ENCODE data around the gene AURKAIP1.
"Not testable (repeated sequence)": the region's sequence is repeated elsewhere in the genome, so short reads cannot be mapped to it uniquely, and the experiment has no call there.

Gene AURKAIP1

DNA sequence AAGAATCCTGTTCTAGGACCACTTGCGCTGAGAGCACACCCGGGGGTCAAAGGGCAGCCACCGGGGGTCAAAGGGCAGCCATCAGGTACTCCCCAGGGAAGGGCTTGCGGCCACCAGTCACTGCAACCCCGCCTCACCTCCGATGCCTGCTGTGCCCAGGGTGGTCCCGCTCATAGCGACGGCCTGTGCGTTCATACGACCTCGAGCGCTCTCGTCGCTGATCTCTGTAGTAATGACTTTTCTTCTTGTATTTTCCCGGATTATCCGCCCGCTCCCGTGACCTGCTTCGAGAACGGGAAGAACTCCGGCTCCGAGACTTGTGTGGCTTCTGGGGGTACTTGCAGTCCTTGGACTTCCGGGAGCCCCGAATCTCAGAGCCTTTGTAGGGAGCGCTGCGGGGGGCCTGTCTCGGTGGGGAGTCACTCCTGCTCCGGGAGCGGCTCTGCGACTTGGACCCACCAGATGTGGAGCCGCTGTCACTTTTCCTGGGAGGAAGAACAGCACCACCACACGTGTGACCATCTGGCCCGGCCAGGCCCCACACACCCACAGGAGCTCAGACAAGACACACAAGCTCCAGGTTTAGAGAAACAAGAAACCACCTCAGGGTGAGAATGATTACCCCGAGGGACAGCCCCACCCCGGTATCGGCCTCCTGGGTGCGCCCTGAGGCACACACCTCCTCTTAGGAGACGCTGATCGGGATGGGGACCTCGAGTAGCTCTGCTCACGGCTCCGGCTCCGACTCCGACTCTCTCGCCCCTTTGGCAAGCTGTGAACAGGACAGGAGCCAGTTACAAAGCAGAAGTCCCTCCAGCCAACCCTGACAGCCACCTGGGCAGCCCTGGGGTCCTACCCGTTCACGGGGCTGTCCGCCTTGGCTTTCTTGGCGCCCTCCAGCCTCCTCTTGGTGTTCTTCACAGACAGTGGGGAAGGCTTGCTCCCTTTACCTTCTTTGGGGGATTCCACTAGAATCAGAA lies 12.4 kb upstream of the AURKAIP1 start:
- no peak for DNase-seq (ENCODE audit: low read depth in 2 of 2)

DNA sequence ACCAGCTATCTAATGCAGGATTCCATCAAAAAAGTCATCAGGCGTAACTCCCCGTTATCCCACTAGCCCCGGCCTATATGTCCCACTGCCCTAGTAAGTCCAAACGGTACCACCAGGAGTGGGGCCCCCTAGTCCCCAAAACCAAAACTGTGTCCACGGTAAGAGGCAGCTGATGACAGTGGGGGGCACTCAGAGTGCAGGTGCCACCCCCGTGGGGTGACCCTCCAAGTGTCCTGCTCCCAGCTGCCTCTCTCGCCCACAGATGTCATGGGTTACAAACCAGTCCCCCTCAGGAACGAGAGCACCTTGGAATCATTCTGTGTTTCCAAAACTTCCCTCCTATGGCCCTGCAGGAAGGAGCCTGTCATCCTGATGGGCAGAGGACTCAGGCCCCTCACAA lies 10.9 kb upstream of the AURKAIP1 start:
- DNase-seq (ENCODE audit: low read depth in 2 of 2), result no peak

DNA sequence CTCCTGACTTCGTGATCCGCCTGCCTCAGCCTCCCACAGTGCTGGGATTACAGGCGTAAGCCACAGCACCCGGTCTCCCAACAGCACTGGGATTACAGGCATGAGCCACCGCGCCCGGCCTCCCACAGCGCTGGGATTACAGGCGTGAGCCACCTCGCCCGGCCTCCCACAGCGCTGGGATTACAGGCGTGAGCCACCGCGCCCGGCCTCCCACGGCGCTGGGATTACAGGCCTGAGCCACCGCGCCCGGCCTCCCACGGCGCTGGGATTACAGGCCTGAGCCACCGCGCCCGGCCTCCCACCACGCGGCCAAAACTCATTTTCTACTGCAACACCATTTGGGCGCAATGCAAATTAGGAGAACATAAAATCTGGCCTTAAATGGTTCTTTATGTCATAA lies 10.3 kb upstream of the AURKAIP1 start:
- DNase-seq (ENCODE audit: low read depth in 2 of 2), result not testable (repeated sequence)

DNA sequence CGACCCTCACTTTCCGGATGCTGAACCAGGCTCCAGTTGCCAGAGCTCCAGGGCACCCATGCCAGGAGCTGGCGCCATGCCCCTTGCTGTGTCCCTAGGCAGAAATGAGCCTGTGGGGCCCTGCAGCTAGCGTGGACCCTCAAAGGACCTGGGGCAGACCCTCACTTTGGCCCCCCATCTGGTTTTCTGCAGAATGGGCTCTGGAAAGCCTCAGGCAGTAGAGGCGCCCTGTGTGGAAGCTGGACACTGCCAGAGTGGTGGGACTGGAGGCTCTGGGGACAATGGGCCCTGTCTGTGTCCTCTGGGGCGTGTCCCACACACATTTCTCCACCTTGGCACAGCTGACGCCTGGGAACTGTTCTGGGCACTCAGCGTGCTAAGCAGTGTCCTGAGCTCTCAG lies 6.3 kb upstream of the AURKAIP1 start:
- DNase-seq (ENCODE audit: low read depth in 2 of 2), result no peak

DNA sequence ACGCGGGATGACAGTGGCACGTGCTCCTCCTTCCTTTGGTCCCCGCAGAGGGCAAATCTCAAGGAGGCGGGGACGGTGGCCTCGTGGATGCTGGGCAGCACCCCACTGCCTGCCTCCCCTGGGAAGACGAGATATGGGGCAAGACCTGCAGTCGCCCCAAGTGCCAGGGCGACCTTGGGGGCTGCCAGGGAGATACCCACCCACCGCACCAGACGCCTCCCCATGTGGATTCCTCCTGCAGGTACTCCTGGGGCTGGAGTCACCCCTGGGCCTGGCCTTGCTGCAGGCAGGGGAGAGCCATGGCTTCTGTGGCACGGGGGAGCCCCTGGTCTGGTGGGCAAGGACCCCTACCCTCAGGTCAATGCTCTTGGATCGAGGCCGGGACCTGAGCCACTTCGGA lies 5.9 kb upstream of the AURKAIP1 start:
- DNase-seq (ENCODE audit: low read depth in 2 of 2), result no peak

DNA sequence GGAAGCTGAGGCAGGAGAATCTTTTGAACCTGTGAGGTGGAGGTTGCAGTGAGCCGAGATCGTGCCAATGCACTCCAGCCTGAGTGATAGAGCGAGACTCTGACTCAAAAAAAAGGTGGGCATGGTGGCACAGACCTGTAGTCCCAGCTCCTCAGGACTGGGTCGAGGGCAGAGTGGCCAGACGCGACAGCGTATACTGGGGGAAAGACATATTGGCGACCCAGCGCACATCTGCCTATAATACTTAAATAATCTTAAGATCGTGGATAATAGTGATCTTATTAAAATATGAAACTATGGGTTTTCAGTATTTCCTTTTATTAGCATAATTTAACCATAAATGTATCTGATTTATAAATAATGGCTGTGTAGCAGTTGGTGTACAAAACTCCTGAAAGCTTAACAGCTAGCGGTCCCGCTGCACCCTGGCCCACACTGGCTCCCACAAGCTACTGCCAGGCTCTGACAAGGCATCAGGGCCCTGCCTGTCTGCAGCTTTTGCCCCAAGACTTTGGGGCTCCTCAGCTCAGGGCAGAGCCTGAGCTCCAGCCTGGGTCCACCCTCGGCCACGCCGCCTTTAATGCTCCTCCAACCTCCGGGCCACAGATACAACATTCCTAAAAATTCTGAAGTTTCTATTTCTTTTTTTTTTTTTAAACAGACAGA lies 2.7 kb upstream of the AURKAIP1 start:
- no peak for DNase-seq (ENCODE audit: low read depth in 2 of 2)

DNA sequence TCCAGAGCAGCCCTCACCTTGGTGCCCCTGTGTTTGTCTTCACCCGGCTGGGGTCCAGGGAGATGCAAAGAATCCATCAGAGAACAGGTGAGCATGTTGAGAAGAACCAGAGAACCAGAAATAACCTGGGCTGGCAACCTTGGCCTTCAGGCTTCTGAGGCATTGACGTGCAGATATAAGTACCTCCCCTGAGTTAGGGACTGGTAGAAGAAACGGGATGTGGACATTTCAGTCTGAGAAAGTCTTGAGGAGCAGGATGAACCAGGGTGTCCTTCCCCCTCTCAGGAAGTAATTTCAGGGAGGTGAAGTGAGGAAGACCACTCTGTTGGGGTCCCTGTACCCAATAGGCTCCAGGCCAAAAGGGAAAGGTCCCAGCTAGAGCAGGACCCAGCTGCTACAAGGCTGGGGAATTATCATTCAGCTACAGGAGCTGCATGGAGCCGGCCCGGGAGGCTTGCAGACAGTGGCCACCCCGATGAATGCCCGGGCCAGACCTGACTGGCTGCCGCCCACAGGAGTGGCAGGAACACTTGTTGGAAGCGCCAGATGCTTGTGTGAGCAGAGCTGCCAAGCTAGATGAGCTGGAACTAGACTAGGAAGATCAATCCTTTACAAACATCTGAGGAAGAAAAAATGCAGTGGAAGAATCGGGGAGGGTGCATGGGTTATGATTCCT lies 1.7 kb upstream of the AURKAIP1 start:
- no peak for DNase-seq (ENCODE audit: low read depth in 2 of 2)

DNA sequence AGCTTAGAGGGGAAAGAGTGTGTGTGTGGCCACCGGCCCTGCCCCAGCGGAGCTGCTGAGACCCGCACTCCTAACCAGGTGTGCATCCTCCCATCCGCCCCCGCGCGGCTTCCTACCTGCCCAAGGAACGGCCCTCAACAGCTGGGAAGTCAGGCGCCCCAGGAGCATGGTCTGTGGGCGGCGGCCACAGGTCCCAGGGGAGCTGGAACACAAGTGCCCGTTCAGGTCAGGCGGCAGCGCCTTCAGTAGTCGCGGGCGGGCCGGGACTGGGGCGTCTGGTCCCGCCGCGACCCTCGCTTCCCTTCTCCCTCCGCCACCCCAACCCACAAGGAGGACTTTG lies 448 bp downstream of the AURKAIP1 start:
- DNase-seq (ENCODE audit: low read depth in 2 of 2), result no peak

DNA sequence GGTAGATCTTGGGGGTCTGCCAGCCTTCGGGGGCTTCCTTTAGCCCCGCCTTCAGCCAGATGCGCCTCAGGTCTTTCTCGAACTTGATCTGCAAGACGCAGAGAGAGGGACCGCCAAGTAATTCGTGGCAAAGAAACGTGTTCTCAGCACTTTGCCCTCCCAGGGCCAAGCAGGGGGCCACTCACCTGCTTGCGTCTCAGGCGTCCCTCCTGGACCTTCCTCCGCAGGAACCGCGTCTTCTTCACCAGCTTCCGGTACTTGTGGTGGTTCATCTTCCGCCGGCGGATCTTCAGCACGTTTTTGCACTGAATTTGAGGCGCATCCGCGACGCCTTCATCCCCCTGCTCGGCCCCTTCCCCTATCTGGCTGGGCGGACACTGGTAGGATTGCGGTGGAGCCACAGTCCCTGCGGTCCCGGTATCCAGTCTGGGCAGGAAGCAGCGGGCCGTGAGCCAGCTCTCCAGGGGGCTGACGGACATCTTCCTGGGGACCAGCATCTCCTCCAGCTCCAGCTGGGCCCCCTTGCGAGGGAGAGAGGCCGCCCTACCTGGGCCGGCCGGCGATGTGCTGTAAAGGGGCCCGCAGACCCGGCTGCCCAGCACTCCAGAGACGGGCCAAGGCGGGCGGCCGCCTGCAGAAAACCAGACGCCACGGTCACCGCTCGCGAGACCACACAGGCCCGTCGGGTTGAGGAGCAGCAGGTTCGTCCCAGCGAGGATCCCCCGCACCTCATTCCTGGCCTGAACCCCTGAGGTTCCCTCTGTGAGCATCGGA lies 1.0 kb downstream of the AURKAIP1 start:
- DNase-seq (ENCODE audit: low read depth in 2 of 2), result no peak

DNA sequence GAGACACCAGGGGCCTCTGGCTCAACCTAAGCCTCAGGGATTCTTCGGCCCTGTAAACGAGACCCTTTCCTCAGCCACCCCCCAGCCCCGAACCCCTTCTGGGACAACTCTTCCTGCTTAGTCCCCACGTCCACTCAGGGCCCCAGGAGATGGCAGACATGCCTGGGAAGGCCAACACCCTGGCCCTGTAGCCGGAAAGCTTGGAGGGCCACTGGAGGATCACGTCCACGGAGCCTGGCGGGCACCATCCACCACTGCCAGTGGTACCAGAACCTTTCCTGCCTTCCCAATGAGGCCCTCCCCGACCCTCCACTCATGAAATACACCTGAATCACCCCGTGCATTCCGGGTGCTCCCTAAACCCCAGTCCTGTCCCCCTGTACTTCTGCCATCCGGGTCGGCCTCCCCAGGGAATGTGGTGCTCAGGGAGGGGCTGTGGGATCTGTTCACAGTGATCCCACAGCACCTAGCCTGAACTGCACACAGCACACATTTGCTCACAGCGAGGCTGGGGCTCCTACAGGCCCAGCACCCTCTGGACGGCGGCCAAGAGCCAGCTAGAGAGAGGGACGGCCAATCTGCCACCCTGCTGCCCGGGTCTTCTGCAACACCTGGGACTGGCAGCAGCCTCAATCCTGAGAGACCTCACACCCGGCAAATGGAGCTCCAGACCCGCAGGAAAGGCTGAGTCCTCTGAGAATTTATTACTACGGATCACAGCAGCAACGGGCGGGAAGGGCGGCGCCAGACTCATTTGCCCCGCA lies 1.8 kb downstream of the AURKAIP1 start:
- no peak for DNase-seq (ENCODE audit: low read depth in 2 of 2)

DNA sequence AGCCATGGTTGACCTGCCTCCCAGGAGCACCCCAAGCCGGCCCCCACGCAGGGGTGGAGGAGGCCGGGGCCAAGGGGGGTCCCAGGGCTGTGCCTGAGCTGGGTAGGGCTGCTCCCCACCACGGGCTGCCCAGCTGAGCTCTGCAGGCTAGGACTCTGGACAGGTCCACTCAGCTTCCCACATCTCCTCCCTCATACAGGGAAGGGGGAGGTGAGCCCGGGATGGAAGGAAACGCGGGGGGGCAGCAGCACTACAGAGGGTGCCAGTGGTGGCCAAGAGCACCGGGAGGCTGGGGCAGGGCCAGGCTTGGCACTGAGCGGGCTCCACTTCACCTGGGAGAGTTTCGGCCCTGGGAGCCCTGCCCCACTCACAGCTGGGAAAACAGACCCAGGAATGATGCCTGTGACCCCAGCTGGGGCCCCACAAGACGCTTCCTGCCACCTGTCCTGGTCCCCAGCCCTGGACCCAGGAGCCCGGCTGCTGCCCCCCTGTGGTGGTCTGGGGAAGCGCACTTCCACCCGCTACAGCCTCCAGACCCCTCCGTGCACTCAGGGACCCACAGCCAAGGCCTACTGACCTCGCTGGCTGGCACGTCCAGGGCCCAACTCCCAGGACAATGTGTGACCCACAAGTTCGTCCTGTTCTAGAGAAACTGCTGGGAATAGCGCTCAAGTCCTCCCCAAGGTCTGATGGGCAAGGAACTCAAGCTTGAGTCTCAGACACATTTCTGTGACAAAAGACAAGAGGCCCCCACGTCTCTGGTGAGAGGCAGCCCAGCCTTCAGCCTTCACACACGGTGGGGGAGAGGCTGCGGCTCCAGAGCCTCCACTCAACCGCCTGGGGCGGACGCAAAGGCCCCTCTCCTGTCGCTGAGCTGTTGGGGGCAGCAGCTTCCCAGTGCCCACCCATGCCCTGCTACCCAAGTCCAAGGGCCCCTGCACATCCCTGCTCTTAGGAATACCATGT lies 3.0 kb downstream of the AURKAIP1 start:
- no peak for DNase-seq (ENCODE audit: low read depth in 2 of 2)

DNA sequence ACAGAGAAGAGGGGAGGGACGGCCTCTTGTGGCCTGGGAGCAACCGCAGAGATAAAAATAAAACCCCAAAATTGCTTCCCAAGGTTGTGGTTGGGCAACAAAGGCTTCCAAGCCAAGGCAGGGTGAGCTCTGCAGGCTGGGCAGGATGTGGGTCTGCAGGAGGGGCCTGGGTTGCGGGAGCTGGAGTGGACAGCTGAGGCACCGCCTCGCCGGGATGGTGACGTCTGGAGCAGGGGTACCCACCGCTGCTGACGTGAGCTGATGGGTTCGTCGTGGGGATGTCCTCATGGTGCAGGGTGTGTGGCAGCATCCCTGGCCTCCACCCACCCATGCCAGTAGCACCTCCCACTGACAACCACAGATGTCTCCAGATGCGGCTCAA lies 3.7 kb downstream of the AURKAIP1 start:
- no peak for DNase-seq (ENCODE audit: low read depth in 2 of 2)

DNA sequence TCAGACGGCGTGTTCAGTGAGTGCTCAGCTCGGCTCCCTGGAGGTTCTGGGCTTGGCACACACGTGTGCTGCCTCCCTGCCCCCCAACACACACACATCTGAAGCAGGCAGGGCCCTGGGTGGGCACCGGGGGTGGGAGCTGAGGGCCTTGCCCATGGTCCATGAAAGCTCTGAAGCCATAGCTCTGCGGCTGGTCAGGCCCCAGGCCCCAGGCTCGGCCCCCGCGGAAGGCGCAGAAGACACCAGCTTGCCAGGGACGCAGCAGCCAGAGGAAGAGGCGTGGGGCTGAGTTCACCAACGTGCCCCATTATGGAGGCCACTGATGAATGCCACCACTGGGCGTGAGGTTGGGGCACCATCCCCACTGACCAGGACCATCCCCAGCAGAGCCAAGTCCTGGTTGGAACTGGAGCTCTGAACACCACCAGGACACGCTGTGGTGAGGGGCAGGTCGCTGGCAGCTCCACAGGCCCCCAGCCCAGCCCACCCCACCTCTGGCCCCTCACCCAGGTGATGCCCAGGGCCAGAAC lies 4.2 kb downstream of the AURKAIP1 start:
- DNase-seq (ENCODE audit: low read depth in 2 of 2), result no peak

DNA sequence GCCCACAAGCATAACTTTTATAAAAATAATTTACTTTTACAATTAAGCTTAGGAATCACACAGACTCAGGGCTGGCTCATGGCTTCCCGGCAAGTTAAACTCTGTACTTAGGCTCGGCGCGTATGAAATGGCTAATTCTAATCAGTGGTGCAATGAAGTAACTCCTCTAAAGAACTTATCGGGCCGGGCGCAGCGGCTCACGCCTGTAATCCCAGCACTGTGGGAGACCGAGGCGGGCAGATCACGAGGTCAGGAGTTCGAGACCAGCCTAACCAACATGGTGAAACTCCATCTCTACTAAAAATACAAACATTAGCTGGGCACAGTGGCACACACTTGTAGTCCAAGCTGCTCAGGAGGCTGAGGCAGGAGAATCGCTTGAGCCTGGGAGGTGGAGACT lies 4.9 kb downstream of the AURKAIP1 start:
- DNase-seq (ENCODE audit: low read depth in 2 of 2), result not testable (repeated sequence)

DNA sequence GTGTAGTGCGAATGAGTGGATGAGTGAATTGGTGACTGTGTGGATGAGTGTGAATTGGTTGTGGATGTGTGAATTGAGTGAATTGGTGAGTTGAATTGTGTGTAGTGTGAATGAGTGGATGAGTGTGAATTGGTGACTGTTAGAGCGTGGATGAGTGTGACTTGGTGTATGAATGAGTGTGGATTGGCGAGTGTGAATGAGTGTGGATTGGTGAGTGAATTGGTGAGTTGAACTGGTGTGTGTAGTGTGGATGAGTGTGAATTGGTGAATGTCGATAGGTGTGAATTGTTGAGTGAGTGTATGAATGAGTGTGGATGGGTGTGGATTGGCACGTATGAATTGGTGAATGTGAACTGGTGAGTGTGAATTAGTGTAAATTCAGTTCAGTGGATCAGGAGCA lies 7.7 kb downstream of the AURKAIP1 start:
- DNase-seq (ENCODE audit: low read depth in 2 of 2), result no peak

DNA sequence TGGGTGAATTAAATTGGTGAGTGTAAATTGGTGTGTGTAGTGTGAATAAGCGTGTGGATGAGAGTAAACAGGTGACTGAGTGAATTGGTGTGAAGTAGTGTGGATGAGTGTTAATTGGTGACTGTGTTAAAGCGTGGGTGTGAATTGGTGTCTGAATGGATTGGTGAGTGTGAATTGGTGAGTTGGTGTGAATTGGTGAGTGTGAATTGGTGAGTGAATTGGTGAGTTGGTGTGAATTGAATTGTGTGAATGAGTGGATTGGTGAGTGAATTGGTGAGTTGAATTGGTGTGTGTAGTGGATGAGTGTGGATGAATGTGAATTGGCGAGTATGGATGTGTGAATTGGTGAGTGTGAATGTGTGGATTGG lies 8.3 kb downstream of the AURKAIP1 start:
- no peak for DNase-seq (ENCODE audit: low read depth in 2 of 2)

DNA sequence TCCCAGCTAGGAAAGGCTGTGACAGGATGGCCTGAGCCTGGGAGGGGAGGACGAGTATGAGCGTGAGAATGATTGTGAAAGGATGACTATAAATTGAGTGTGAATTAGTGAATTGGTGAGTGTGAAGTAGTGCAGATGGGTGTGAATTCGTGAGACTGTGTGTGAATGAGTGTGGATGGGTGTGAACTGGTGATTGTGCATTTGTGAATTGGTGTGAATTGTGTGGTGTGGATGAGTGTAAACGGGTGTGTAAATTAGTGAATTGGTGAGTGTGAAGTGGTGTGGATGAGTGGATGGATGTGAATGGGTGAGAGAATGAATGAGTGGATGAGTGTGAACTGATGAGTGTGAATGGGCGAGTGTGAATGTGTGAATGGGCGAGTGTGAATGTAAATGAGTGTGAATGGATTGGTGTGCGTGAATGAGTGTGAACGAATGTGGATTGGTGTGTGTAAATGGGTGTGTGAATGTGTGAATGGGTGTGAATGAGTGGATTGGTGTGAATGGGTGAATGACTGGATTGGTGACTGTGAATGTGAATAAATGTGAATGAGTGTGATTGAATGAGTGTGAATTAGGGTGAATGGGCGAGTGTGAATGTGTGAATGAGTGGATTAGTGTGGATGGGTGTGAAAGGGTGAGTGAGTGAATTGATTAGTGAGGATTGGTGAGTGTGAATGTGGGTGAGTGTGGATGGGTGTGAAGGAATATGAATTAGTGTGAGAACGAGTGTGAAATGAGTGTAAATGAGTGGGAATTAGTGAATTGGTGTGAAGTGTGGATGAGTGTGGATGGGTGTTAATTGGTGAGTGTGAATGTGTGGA lies 8.9 kb downstream of the AURKAIP1 start:
- no peak for DNase-seq (ENCODE audit: low read depth in 2 of 2)

DNA sequence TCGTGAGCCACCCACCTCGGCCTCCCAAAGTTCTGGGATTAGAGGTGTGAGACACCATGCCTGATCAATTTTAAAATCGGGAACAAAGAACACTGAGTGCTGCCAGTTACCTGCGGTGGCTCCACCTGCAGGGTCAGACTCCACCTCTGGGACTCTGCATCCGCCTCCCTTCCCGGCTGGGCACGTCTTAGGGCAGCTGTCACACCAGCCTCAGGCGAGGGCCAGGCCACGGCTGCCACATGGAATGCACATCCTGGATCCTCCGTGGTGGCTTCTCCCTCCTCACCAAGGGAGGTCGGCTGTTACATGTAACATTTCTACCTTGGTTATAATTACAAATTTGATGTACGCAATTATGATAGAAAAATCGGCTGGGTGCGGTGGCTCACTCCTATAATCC lies 10.7 kb downstream of the AURKAIP1 start:
- DNase-seq (ENCODE audit: low read depth in 2 of 2), result no peak

DNA sequence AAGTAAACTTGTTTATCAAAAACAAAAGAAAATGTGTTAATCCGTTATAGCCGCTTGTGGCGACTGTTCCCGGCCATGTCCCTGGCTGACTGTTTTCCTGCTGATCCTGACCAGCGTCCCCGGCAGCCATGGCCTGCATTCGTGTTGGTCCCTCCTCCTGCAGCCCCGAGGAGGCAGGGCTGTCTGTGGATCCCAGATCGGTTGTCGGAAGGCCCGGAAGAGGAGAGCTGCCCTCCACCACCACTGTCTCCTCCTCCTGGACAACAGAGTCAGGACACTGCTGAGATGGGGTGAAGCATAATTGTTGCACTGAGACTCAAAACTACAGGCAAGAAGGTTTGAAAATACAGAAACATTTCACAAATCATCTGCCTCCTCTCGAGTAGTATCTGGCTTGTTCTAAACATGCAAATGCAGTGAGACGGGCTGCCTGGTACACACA lies 13.0 kb downstream of the AURKAIP1 start:
- DNase-seq (ENCODE audit: low read depth in 2 of 2), result peak; percentile 50 to 52

Measured in fibroblast of skin of left quadriceps (primary cell).